ENCODE data around the gene GAS6.

GAS6 gene

GRCh38 chr13:113864273-113864890, 506 bp upstream of the GAS6 start:
- DNase-seq: no peak

DNA sequence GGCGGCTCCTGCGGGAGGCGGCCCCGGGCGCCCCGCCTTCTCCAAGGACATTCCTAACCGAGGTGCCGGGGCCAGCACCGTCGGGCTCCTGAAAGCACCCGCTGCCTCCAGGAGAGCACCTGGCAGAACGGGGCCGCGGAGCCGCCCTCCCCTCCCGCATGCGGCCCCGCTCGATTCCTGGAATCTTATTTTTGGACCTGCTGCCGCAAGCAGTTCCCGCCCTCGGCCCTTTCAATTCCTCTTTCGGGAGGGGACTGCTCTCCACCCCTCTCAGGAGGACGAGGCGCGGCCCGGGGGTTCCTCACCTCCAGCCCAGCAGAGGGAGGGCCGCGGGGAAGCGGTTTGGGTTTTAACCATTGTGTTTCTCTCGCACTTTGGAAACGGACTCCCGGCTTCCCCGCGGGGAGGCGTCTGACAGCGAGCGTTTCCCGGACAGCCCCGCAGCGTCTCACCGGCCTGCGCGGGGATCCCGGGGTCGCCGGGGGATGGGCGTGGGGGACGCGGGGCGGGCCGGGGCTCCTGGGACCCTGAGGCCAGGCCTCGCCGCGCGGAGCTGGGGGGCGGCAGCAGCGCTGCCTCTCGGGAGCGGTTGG, 849 bp downstream of the GAS6 start:
- peak; percentile 97 for DNase-seq

DNA sequence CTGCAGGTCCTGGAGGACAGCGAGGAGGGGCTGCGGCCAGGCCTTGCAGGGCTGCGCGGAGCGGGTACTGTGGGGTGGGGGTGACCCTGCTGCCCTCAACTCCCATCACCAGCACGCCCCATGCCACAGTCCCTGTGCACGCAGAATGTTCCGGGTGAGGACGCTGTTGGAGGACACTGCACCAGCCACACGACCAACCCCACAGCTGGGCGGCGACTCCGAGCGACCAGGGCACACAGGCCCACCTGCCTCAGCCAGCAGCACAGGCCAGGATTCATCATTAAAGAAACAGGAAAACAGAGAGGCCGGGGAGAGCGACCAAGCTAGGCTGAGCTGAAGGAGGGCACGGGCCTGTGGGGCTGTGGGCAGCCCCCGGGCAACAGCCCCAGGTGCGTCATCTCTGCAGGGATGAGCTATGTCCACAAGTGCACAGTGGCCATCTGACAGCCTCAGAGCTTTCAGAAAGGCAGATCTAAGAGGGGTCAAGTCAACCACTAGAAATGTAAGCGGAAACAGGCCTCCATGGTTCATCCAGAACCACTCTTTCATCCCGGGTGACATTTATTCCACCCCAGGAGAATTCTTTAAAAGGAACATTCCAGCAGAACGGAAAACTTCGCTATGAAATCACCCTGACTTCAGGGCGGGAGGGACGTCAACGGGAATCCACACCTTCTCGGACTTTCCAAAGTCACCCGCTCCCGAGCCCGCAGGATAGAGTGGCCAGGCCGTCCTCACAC, 1.5 kb downstream of the GAS6 start:
- DNase-seq: peak; percentile 76

DNA sequence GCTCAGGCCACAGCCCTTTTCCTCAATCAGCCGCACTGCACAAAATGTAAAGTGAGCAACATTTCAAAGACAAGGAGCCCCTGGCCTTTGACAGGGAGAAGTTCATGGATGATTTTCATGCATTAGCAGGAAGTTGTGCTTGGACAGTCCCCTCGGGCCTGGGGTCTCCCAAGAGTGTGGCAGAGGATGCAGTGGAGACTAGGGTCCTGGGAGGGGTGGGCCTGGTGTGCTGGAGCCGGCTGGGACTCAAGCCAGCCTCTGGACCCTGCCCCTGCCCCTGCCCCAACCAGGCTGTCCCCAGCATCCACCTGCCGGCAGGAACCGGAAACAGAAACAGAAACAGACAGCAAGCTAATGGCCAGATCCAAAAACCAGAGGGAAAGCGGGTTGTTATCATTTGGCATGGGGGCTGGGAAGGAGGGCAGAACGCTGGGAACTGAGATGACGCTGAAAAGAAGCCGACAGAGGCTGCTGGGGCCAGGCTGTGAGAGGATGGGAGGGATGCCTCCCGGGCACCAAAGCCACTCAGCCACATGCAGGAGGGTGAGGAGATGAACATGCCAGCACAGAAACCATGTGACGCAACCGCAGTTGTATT, 2.3 kb downstream of the GAS6 start:
- peak; percentile 83 for DNase-seq

- DNase-seq: peak; percentile 94
Observed at GRCh38 chr13:113860665-113861432, 3.0 kb downstream of the GAS6 start.

GRCh38 chr13:113860051-113860664, 3.7 kb downstream of the GAS6 start:
- DNase-seq: peak; percentile 93

- peak; percentile 65 for DNase-seq
Observed at GRCh38 chr13:113859311-113860050, 4.4 kb downstream of the GAS6 start.

GRCh38 chr13:113857531-113858195, 6.2 kb downstream of the GAS6 start:
- peak; percentile 90 for DNase-seq

DNA sequence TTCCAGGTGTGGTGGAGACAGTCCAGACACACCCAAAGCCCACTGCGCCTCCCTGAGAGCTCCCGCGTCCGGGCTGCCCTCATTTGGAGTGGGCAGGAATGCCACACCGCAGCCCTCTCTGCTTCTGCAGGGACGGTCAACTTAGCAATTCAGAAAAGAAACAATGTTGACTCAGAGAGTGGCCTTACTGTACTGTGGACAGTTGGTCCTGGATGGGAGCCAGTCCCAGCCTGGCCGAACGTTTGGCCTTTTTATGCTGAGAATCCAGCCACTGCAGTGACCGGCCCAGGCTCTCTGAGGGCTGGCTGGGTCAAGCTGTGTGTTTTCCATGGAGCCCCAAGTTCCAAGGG, 7.2 kb downstream of the GAS6 start:
- peak; percentile 74 for DNase-seq

- peak; percentile 68 for DNase-seq
Observed at GRCh38 chr13:113855931-113856715, 7.8 kb downstream of the GAS6 start.

DNA sequence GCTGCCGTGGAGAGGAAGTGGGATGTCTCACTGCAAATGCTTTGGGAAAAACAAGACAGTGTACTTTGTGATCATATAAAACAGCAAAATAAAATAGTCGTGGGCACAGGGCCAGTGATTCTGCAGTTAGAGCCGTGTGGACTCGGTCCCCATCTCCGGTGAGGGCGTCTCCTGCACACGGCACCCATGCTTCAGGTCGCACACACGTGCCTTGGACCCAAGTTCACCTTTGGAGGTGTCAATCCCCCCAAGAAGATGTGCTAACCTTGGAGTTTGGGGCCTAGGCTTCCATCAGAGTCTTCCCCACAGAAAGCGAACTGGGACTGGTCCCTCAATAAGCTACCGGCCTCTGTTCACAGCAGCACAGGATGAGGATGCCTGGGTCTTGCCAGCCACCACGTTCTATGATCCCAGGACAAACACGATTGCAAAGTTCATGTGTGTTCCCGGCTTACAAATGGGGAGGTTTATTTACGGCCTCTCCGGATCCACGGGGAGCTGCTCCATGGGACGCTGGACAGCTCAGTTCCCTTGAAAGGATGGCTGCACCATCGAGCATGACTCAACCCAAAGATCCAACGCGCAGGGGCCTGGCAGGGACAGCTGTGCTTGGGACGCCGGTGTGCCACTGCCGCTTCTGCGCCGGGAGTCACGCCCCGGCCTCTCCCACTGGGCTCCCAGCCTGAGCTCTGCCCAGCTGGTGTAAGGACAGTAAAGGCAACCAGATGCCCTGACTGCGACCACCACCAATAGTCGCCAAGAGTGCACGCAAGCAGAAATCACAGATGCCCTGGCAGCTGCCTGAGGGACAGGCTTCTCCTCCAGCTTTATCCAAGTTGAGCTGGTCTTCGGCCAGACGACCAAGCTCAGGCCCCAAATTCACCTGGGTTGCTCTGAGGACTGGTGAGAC, 8.6 kb downstream of the GAS6 start:
- peak; percentile 81 for DNase-seq

GRCh38 chr13:113854238-113855011, 9.5 kb downstream of the GAS6 start:
- DNase-seq: peak; percentile 96

GRCh38 chr13:113853518-113854237, 10.2 kb downstream of the GAS6 start:
- DNase-seq: peak; percentile 78

- DNase-seq: peak; percentile 4
Observed at GRCh38 chr13:113852536-113853517, 11.0 kb downstream of the GAS6 start.

GRCh38 chr13:113851826-113852535, 11.9 kb downstream of the GAS6 start:
- peak; percentile 4 for DNase-seq

GRCh38 chr13:113851480-113851803, 12.4 kb downstream of the GAS6 start:
- peak; percentile 7 for DNase-seq

Measured in RPMI8226 (cell line).